ENCODE data around the gene UBAC1.

Gene UBAC1

GRCh38 chr9:135937521-135938489 is 23.4 kb downstream of the UBAC1 start:
- no peak for DNase-seq (ENCODE audit: low read depth)
- no peak overlapping the region for H3K4me3 ChIP-seq (ENCODE audit: low read depth, low read length)
- TF ChIP-seq, protein P1, sequence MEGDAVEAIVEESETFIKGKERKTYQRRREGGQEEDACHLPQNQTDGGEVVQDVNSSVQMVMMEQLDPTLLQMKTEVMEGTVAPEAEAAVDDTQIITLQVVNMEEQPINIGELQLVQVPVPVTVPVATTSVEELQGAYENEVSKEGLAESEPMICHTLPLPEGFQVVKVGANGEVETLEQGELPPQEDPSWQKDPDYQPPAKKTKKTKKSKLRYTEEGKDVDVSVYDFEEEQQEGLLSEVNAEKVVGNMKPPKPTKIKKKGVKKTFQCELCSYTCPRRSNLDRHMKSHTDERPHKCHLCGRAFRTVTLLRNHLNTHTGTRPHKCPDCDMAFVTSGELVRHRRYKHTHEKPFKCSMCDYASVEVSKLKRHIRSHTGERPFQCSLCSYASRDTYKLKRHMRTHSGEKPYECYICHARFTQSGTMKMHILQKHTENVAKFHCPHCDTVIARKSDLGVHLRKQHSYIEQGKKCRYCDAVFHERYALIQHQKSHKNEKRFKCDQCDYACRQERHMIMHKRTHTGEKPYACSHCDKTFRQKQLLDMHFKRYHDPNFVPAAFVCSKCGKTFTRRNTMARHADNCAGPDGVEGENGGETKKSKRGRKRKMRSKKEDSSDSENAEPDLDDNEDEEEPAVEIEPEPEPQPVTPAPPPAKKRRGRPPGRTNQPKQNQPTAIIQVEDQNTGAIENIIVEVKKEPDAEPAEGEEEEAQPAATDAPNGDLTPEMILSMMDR (IDR thresholded peaks at IDR 0.05; ENCODE audit: insufficient read depth, low read depth, low read length, missing control alignments) = no peak

DNA sequence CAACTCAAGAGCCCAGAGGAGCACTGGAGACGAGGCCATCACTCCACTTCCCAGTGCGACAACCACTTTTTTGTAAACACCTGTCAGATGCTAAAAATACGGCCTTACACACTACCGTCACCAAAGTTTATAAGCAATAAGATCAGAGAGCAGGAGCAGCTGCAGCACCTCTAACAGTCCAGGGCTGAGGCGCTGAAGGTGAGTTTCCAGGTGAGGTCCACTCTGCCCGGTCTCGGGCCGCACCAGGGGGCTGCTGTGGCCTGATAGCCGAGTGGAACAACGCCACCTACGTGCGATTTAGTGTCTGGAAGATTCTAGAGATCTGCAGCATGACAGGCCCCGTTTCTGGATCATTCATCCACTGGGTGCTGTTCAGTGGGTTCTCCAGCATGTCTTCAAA is 28.1 kb downstream of the UBAC1 start:
- no peak overlapping the region for H3K4me3 ChIP-seq (ENCODE audit: low read depth, low read length)
- no peak for DNase-seq (ENCODE audit: low read depth)
- TF ChIP-seq, protein P1 (IDR thresholded peaks at IDR 0.05; ENCODE audit: insufficient read depth, low read depth, low read length, missing control alignments) = no peak

GRCh38 chr9:135932656-135933055 is 28.5 kb downstream of the UBAC1 start:
- no peak overlapping the region for H3K4me3 ChIP-seq (ENCODE audit: low read depth, low read length)
- TF ChIP-seq, protein P1 (IDR thresholded peaks at IDR 0.05; ENCODE audit: insufficient read depth, low read depth, low read length, missing control alignments) = no peak
- no peak for DNase-seq (ENCODE audit: low read depth)

GRCh38 chr9:135931349-135931820 is 29.8 kb downstream of the UBAC1 start:
- no peak overlapping the region for H3K4me3 ChIP-seq (ENCODE audit: low read depth, low read length)
- TF ChIP-seq, protein P1 (IDR thresholded peaks at IDR 0.05; ENCODE audit: insufficient read depth, low read depth, low read length, missing control alignments) = no peak
- DNase-seq (ENCODE audit: low read depth) = no peak

- no peak for DNase-seq (ENCODE audit: low read depth)
- TF ChIP-seq, protein P1 (IDR thresholded peaks at IDR 0.05; ENCODE audit: insufficient read depth, low read depth, low read length, missing control alignments) = no peak
- no peak overlapping the region for H3K4me3 ChIP-seq (ENCODE audit: low read depth, low read length)
Observed at GRCh38 chr9:135930446-135931345, 30.5 kb downstream of the UBAC1 start.

DNA sequence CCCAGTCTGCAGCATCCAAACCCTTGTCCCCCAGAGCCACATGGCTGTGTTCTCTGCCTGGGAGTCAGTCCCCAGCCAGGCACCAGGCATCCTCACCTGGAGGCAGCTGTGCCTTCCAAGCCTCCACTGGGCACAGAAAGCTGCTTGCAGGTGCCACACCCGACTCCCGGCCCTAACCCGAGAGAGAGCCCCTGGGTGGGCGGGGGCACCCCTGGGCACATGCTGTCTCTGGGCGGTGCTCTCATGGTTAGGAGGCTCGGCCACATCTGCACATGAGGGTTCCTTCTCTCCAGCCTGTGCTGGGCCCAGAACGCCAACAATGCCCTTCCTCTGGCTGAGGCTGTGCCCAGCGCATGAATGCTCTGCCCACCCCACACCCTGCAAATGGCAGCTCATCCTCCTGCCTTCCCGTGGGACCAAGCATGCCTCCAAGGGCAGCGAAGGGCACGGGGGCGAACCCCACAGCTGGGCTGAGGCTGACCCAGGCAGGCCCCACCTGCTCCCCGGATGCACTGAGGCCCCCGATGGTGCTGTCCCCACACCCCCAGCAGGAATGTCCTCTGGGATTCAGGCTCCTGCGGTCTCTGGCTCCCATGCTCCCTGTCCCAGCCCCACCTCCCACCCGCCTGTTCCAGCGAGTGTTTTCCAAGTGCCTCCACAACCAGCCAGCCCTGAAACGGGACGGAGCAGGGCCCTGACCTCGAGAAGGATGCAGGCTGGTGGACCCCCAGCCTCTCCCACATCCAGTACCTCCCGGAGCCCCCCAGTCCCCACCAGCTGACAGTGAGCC is 31.3 kb downstream of the UBAC1 start:
- DNase-seq (ENCODE audit: low read depth) = no peak

More for the DNA sequence above, 31.3 kb downstream of the UBAC1 start:
- TF ChIP-seq, protein P1 (IDR thresholded peaks at IDR 0.05; ENCODE audit: insufficient read depth, low read depth, low read length, missing control alignments) = no peak
- H3K4me3 ChIP-seq (ENCODE audit: low read depth, low read length) = no peak overlapping the region
